Measurements from ENCODE around the gene ITIH5. TPM values are rescaled to one million over a fixed set of nuclear protein-coding genes. Genes with fewer than 3 reads are reported as not detected.

Gene ITIH5
- total and polyA plus RNA-seq, 2 of the 8 experiments (the other 6 are each of a cell fraction or from before 2014, with no cell fraction given) = 5.8 to 7.6 TPM

GRCh38 chr10:7706534-7707073, 39.8 kb upstream of the ITIH5 start:
- Histone ChIP-seq H3K9me3 (ENCODE audit: insufficient read depth in 2 of 2, low read depth in 1 of 2, low read length in 1 of 2) (no peaks in the 10 kb centered on the region), H3K18ac (ENCODE audit: extremely low read depth, low read length) (no peak overlapping the region), H3K4me2 (ENCODE audit: insufficient read depth in 1 of 2, low read depth in 2 of 2, low read length in 2 of 2) (no peak overlapping the region), H3K23me2 (ENCODE audit: low read depth, low read length) (no peaks in the 10 kb centered on the region), H4K8ac (ENCODE audit: extremely low read depth, insufficient read depth, low read length) (no peak overlapping the region), H2BK12ac (ENCODE audit: low read depth, low read length) (no peak overlapping the region), H2AK5ac (ENCODE audit: low read depth, low read length) (no peak overlapping the region), H3K14ac (ENCODE audit: insufficient read length) (no peak overlapping the region), H3K56ac (replicated peaks; ENCODE audit: insufficient read length, low read depth, low read length) (no peak overlapping the region), H3K79me2 (ENCODE audit: control insufficient read depth in 1 of 2, insufficient read depth in 2 of 2, low read length in 2 of 2) (no peaks in the 10 kb centered on the region), H2BK20ac (ENCODE audit: low read length) (no peak overlapping the region), H3K27ac (ENCODE audit: low read depth, low read length) (no peak overlapping the region), H4K20me1 (replicated peaks in 1 of 2; ENCODE audit: control insufficient read depth in 1 of 2, insufficient read depth in 2 of 2, low read length in 2 of 2) (no peaks in the 10 kb centered on the region), H3K9ac (replicated peaks in 1 of 4; ENCODE audit: extremely low read depth in 1 of 4, low read depth in 3 of 4, low read length in 3 of 4) (no peak overlapping the region), H2BK15ac (ENCODE audit: low read length) (no peak overlapping the region), H3K23ac (ENCODE audit: insufficient read length) (no peak overlapping the region), H3K27me3 (replicated peaks in 1 of 4; ENCODE audit: control insufficient read depth in 3 of 4, extremely low read depth in 1 of 4, insufficient read depth in 3 of 4, low read length in 3 of 4) (no peaks in the 10 kb centered on the region), H2BK5ac (ENCODE audit: low read depth, low read length) (no peak overlapping the region), H3K79me1 (ENCODE audit: low read depth, low read length) (no peaks in the 10 kb centered on the region), H4K5ac (ENCODE audit: insufficient read length, low read depth, low read length) (no peak overlapping the region), H3K4me3 (ENCODE audit: extremely low read depth in 1 of 4, insufficient read depth in 2 of 4, low read depth in 3 of 4, low read length in 4 of 4) (no peak overlapping the region), H4K91ac (replicated peaks; ENCODE audit: insufficient read length, low read length) (no peak overlapping the region), H2BK120ac (replicated peaks; ENCODE audit: low read depth, low read length) (no peak overlapping the region), H3K4me1 (replicated peaks in 1 of 4; ENCODE audit: control insufficient read depth in 3 of 4, insufficient read depth in 4 of 4, low read length in 3 of 4) (no peaks in the 10 kb centered on the region), H3K36me3 (ENCODE audit: control insufficient read depth in 2 of 4, insufficient read depth in 4 of 4, low read length in 3 of 4) (no peaks in the 10 kb centered on the region), H3K4ac (replicated peaks; ENCODE audit: insufficient read length, low read depth, low read length) (no peak overlapping the region), H2AFZ (ENCODE audit: low read length) (no peak overlapping the region)
- POLR2A ChIA-PET (ENCODE audit: partially characterized antibody) = no interaction called here
- 89% methylated on average over 4 of the region's 4 CpGs; no CpG with 5 or more reads in 1 of the 2 experiments for WGBS, 2 experiments (ENCODE audit: extremely low coverage in 1 of 2, insufficient coverage in 1 of 2, insufficient read length in 1 of 2, insufficient replicate concordance in 2 of 2, low coverage in 1 of 2, low lambda C conversion rate in 2 of 2, missing lambda C conversion rate in 1 of 2)
- CTCF ChIA-PET (ENCODE audit: partially characterized antibody) = interaction anchor here (0.6 to 1.5 kb wide), 5 partner anchors 12 to 181 kb away, joined by 3 to 5 read pairs (median 3); no protein-coding TSS in a partner anchor
- no peak for FAIRE-seq
- DNase-seq (ENCODE audit: low read depth in 1 of 2, low spot score in 2 of 2) = no peak
- TF ChIP-seq ASH2L (IDR thresholded peaks at IDR 0.05; ENCODE audit: low read length) = no peak
- TF ChIP-seq CTBP2 (IDR thresholded peaks at IDR 0.05; ENCODE audit: borderline replicate concordance, insufficient read depth, insufficient read length, low read length) = no peak
- no peak for TF ChIP-seq POLR2AphosphoS5 (IDR thresholded peaks at IDR 0.05; ENCODE audit: low read depth, low read length)
- TF ChIP-seq CREB1 (IDR thresholded peaks at IDR 0.05) = no peak
- TF ChIP-seq TCF12 (IDR thresholded peaks at IDR 0.05; ENCODE audit: low read depth, low read length) = no peak
- no peak for TF ChIP-seq SIN3A (conservative IDR thresholded peaks at IDR 0.05 in 1 of 2, IDR thresholded peaks at IDR 0.05 in 1 of 2; ENCODE audit: low read depth in 1 of 2, low read length in 2 of 2)
- TF ChIP-seq TAF1 (IDR thresholded peaks at IDR 0.05; ENCODE audit: low read depth, low read length) = no peak
- no peak for TF ChIP-seq ATF3 (IDR thresholded peaks at IDR 0.05; ENCODE audit: insufficient read depth, low read depth, low read length)
- no peak for TF ChIP-seq SIRT6 (IDR thresholded peaks at IDR 0.05; ENCODE audit: low read length)

Measured in H1 (cell line).